Measurements from ENCODE around the gene VPS29.

DNA sequence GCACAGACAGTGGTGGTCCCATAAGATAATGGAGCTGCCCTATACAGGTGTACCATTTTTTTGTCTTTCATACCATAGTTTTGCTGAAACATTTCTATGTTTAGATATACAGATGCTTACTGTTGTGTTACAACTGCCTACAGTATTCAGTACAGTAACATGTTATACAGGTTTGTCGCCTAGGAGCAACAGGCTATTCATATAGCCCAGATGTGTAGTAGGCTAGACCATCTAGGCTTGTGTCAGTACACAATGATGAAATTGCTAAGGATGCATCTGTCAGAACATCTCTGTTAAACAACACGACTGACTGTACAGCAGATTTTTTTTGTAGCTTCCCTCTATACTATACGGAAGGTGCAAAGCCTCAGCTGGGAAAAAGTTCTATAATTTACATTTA, 30.7 kb upstream of the VPS29 start:
- TF ChIP-seq POLR2AphosphoS5 (IDR thresholded peaks at IDR 0.05): no peak
- TF ChIP-seq, protein P1, sequence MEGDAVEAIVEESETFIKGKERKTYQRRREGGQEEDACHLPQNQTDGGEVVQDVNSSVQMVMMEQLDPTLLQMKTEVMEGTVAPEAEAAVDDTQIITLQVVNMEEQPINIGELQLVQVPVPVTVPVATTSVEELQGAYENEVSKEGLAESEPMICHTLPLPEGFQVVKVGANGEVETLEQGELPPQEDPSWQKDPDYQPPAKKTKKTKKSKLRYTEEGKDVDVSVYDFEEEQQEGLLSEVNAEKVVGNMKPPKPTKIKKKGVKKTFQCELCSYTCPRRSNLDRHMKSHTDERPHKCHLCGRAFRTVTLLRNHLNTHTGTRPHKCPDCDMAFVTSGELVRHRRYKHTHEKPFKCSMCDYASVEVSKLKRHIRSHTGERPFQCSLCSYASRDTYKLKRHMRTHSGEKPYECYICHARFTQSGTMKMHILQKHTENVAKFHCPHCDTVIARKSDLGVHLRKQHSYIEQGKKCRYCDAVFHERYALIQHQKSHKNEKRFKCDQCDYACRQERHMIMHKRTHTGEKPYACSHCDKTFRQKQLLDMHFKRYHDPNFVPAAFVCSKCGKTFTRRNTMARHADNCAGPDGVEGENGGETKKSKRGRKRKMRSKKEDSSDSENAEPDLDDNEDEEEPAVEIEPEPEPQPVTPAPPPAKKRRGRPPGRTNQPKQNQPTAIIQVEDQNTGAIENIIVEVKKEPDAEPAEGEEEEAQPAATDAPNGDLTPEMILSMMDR (IDR thresholded peaks at IDR 0.05): no peak
- TF ChIP-seq POLR2A (IDR thresholded peaks at IDR 0.05): no peak

Data from stomach (tissue), 4 donors.